SK-N-SH (cell line): ENCODE measurements around the gene CD300H. TPM values are rescaled to one million over a fixed set of nuclear protein-coding genes. Genes with fewer than 3 reads are reported as not detected.

Experiments
- CTCF ChIA-PET: fragments of 300-600, 350-600 bp; formaldehyde crosslinking; extraction: SDS; loops from one replicate; lab custom pipeline; 2021; lab: Yijun Ruan, JAX
- POLR2A ChIA-PET: fragments of 350-600 bp; sonication (Branson Sonifier 250); formaldehyde crosslinking; extraction: SDS; loops from one replicate; lab custom pipeline; 2020; ENCODE audit warnings: antibody characterized with exemption, inconsistent platforms; lab: Yijun Ruan, JAX
- DNase-seq: peaks from one replicate; pipeline ENCODE4 v3.0.0; 2012
- H2AFZ ChIP-seq: fragments of 200-600 bp; sonication (generic); 2 replicates; pipeline ENCODE4 v1.8.1; 2016; ENCODE audit warnings: antibody characterized with exemption, mild to moderate bottlenecking, low read depth
- H3F3A ChIP-seq: fragments of 200-600 bp; sonication (generic); replicated peaks from 2 replicates; pipeline ENCODE3; 2016; ENCODE audit warnings: antibody characterized with exemption, mild to moderate bottlenecking; ENCODE audit not compliant: insufficient read depth
- H3K27ac ChIP-seq, 2 experiments: fragments of 200-500 bp in 1 of 2; fragments of 200-600 bp in 1 of 2; sonication (Bioruptor generic) in 1 of 2; sonication (generic), shearing (Covaris generic) in 1 of 2; 2 replicates each; pipeline versions ENCODE4 v1.5.1 to v1.6.1; 2014 to 2016; ENCODE audit warnings: low read depth in 2 of 2, inconsistent platforms in 1 of 2, low read length in 1 of 2, mild to moderate bottlenecking in 1 of 2, mixed read lengths in 1 of 2
- H3K27me3 ChIP-seq: fragments of 200-600 bp; sonication (generic), shearing (Covaris generic); 2 replicates; pipeline ENCODE4 v1.6.1; 2016; ENCODE audit warnings: mixed run types; ENCODE audit not compliant: insufficient read depth
- H3K36me3 ChIP-seq, 2 experiments: fragments of 200-500 bp in 1 of 2; fragments of 200-600 bp in 1 of 2; sonication (Bioruptor generic) in 1 of 2; sonication (generic) in 1 of 2; replicated peaks in 1 of 2; 2 replicates each; pipeline versions ENCODE3 to v1.5.1; 2014 to 2016; ENCODE audit warnings: low read length in 1 of 2, mild to moderate bottlenecking in 1 of 2; ENCODE audit not compliant: insufficient read depth in 2 of 2, control insufficient read depth in 1 of 2
- H3K4me1 ChIP-seq, 2 experiments: fragments of 200-500 bp in 1 of 2; fragments of 200-600 bp in 1 of 2; sonication (Bioruptor generic) in 1 of 2; sonication (generic), shearing (Covaris generic) in 1 of 2; 2 replicates each; pipeline versions ENCODE4 v1.5.1 to v1.6.1; 2014 to 2016; ENCODE audit warnings: low read depth in 1 of 2, low read length in 1 of 2, mixed run types in 1 of 2; ENCODE audit not compliant: insufficient read depth in 2 of 2, control insufficient read depth in 1 of 2
- H3K4me2 ChIP-seq: fragments of 200-600 bp; sonication (generic), shearing (Covaris generic); 2 replicates; pipeline ENCODE4 v1.6.1; 2017; ENCODE audit warnings: mixed run types
- H3K4me3 ChIP-seq, 2 experiments: fragments of 200-500 bp in 1 of 2; fragments of 200-600 bp in 1 of 2; sonication (Bioruptor generic) in 1 of 2; sonication (generic), shearing (Covaris generic) in 1 of 2; 2 replicates each; pipeline versions ENCODE4 v1.5.1 to v1.8.1; 2014 to 2016; ENCODE audit warnings: low read depth in 2 of 2, inconsistent platforms in 1 of 2, low read length in 1 of 2, mild to moderate bottlenecking in 1 of 2, mixed read lengths in 1 of 2, moderate library complexity in 1 of 2
- H3K79me2 ChIP-seq: fragments of 200-600 bp; sonication (generic); 2 replicates; pipeline ENCODE4 v1.8.1; 2017; ENCODE audit warnings: mild to moderate bottlenecking; ENCODE audit not compliant: insufficient read depth
- H3K9ac ChIP-seq: fragments of 200-600 bp; sonication (generic); 2 replicates; pipeline ENCODE4 v1.6.1; 2017; ENCODE audit warnings: mixed run types
- H3K9me2 ChIP-seq: fragments of 200-600 bp; sonication (generic); 2 replicates; pipeline ENCODE4 v1.6.1; 2017; ENCODE audit warnings: mixed run types
- H3K9me3 ChIP-seq: fragments of 200-600 bp; sonication (generic); 2 replicates; pipeline ENCODE4 v1.6.1; 2017; ENCODE audit warnings: mixed run types, mild to moderate bottlenecking, moderate library complexity
- H4K20me1 ChIP-seq: fragments of 200-600 bp; sonication (generic); 2 replicates; pipeline ENCODE4 v1.6.1; 2017; ENCODE audit warnings: mild to moderate bottlenecking, mixed run types; ENCODE audit not compliant: insufficient read depth
- CHD2 ChIP-seq: fragments of 150-350 bp; IDR thresholded peaks from 2 replicates; pipeline ENCODE4 v1.6.1; 2018; ENCODE audit warnings: low read length; ENCODE audit not compliant: partially characterized antibody
- CTCF ChIP-seq: fragments of 200-600 bp; sonication (generic); IDR thresholded peaks from 2 replicates; pipeline ENCODE4 v1.6.1; 2017; ENCODE audit warnings: antibody characterized with exemption, mild to moderate bottlenecking, moderate library complexity
- ELF1 ChIP-seq: IDR thresholded peaks from 2 replicates; pipeline ENCODE4 v1.4.0; 2012
- EP300 ChIP-seq, 2 experiments: IDR thresholded peaks; 2 replicates each; pipeline versions ENCODE4 v1.4.0 to v1.6.1; 2012; ENCODE audit warnings: borderline replicate concordance in 1 of 2, low read depth in 1 of 2, low read length in 1 of 2
- FOXM1 ChIP-seq: IDR thresholded peaks from 2 replicates; pipeline ENCODE4 v1.4.0; 2012; ENCODE audit warnings: low read depth, mild to moderate bottlenecking
- JUND ChIP-seq: IDR thresholded peaks from 2 replicates; pipeline ENCODE4 v1.4.0; 2012
- MXI1 ChIP-seq: IDR thresholded peaks from 2 replicates; pipeline ENCODE4 v1.6.1; 2012; ENCODE audit warnings: mild to moderate bottlenecking, low read depth, low read length, improper control_type of control experiment
- NRF1 ChIP-seq: IDR thresholded peaks from 2 replicates; pipeline ENCODE4 v1.6.1; 2012; ENCODE audit warnings: low read depth, mild to moderate bottlenecking, low read length
- POLR2AphosphoS5 ChIP-seq: IDR thresholded peaks from 2 replicates; pipeline ENCODE4 v1.6.1; 2012; ENCODE audit warnings: low read depth, low read length
- RAD21 ChIP-seq: IDR thresholded peaks from 2 replicates; pipeline ENCODE4 v1.6.1; 2012; ENCODE audit warnings: mild to moderate bottlenecking, low read length
- RXRA ChIP-seq: IDR thresholded peaks from 2 replicates; pipeline ENCODE4 v1.4.0; 2012; ENCODE audit warnings: low read depth, mild to moderate bottlenecking, borderline replicate concordance
- TAF1 ChIP-seq: IDR thresholded peaks from 2 replicates; pipeline ENCODE4 v1.6.1; 2012; ENCODE audit warnings: low read depth, mild to moderate bottlenecking, low read length, moderate library complexity, borderline replicate concordance
- TCF12 ChIP-seq: IDR thresholded peaks from 2 replicates; pipeline ENCODE4 v1.4.0; 2012
- USF1 ChIP-seq: IDR thresholded peaks from 2 replicates; pipeline ENCODE4 v1.4.0; 2012; ENCODE audit warnings: low read depth, borderline replicate concordance
- WGBS: methylation state at CpG from one replicate; pipeline ENCODE4 v1.1.6; 2017; ENCODE audit warnings: low lambda C conversion rate; 5-methylcytosine and 5-hydroxymethylcytosine counted together
- polyA plus RNA-seq, 3 experiments: library from polyadenylated mRNA; depleted of rRNA; stranded (reverse); fragments of >200 nt; gene quantifications; 2 replicates each; pipeline ENCODE4 v1.2.3, GENCODE V29; 2012
- TF ChIP-seq, protein P1 (sequence below): IDR thresholded peaks from 2 replicates; pipeline ENCODE4 v1.6.1; 2012; ENCODE audit warnings: mild to moderate bottlenecking, low read depth, low read length, moderate library complexity
- TF ChIP-seq, protein P2 (sequence below): IDR thresholded peaks from 2 replicates; pipeline ENCODE4; 2012
- TF ChIP-seq, protein P3 (sequence below): fragments of 150-350 bp; IDR thresholded peaks from 2 replicates; pipeline ENCODE4 v1.6.1; 2016; ENCODE audit warnings: mild to moderate bottlenecking, low read depth, low read length
- TF ChIP-seq, protein P4 (sequence below): IDR thresholded peaks from 2 replicates; pipeline ENCODE4 v1.4.0; 2012; ENCODE audit warnings: low read depth
- TF ChIP-seq, protein P5 (sequence below): IDR thresholded peaks from 2 replicates; pipeline ENCODE4 v1.4.0; 2012; ENCODE audit warnings: low read depth, borderline replicate concordance

Gene CD300H
- polyA plus RNA-seq, 1 of the 3 experiments (the other 2 are of a cell fraction): not detected

GRCh38 chr17:74608511-74608910, 41.2 kb upstream of the CD300H start:
- no peak for DNase-seq
- POLR2A ChIA-PET: no interaction called here
- no peaks in the 10 kb centered on the region for H3K4me1 ChIP-seq
- CTCF ChIA-PET: interaction anchor here (2.0 kb wide), 1 partner anchor 150 kb away, joined by 5 read pairs; no protein-coding TSS in a partner anchor
- H3K9me2 ChIP-seq: no peaks in the 10 kb centered on the region
- H3K9me3 ChIP-seq: no peaks in the 10 kb centered on the region
- H3K27me3 ChIP-seq: no peaks in the 10 kb centered on the region
- H4K20me1 ChIP-seq: no peaks in the 10 kb centered on the region
- H2AFZ ChIP-seq: no peak overlapping the region
- no peaks in the 10 kb centered on the region for H3F3A ChIP-seq
- H3K9ac ChIP-seq: no peak overlapping the region
- no peak overlapping the region for H3K27ac ChIP-seq
- no peak overlapping the region for H3K4me3 ChIP-seq
- H3K79me2 ChIP-seq: no peaks in the 10 kb centered on the region
- H3K4me2 ChIP-seq: no peak overlapping the region
- 75% methylated on average over 3 of the region's 3 CpGs for WGBS
- no peaks in the 10 kb centered on the region for H3K36me3 ChIP-seq
- TF ChIP-seq CHD2 (no peak), RAD21 (no peak), USF1 (no peak), JUND (no peak), TAF1 (no peak), EP300 (IDR thresholded peaks at IDR 0.05; ENCODE audit: borderline replicate concordance in 1 of 2, low read depth in 1 of 2, low read length in 1 of 2) (no peak), ELF1 (no peak), MXI1 (no peak), NRF1 (no peak), TCF12 (no peak), FOXM1 (no peak), POLR2AphosphoS5 (no peak), CTCF (no peak), RXRA (no peak)
- TF ChIP-seq, protein P1, sequence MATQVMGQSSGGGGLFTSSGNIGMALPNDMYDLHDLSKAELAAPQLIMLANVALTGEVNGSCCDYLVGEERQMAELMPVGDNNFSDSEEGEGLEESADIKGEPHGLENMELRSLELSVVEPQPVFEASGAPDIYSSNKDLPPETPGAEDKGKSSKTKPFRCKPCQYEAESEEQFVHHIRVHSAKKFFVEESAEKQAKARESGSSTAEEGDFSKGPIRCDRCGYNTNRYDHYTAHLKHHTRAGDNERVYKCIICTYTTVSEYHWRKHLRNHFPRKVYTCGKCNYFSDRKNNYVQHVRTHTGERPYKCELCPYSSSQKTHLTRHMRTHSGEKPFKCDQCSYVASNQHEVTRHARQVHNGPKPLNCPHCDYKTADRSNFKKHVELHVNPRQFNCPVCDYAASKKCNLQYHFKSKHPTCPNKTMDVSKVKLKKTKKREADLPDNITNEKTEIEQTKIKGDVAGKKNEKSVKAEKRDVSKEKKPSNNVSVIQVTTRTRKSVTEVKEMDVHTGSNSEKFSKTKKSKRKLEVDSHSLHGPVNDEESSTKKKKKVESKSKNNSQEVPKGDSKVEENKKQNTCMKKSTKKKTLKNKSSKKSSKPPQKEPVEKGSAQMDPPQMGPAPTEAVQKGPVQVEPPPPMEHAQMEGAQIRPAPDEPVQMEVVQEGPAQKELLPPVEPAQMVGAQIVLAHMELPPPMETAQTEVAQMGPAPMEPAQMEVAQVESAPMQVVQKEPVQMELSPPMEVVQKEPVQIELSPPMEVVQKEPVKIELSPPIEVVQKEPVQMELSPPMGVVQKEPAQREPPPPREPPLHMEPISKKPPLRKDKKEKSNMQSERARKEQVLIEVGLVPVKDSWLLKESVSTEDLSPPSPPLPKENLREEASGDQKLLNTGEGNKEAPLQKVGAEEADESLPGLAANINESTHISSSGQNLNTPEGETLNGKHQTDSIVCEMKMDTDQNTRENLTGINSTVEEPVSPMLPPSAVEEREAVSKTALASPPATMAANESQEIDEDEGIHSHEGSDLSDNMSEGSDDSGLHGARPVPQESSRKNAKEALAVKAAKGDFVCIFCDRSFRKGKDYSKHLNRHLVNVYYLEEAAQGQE: no peak
- TF ChIP-seq, protein P2, sequence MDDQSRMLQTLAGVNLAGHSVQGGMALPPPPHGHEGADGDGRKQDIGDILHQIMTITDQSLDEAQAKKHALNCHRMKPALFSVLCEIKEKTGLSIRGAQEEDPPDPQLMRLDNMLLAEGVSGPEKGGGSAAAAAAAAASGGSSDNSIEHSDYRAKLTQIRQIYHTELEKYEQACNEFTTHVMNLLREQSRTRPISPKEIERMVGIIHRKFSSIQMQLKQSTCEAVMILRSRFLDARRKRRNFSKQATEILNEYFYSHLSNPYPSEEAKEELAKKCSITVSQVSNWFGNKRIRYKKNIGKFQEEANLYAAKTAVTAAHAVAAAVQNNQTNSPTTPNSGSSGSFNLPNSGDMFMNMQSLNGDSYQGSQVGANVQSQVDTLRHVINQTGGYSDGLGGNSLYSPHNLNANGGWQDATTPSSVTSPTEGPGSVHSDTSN: no peak
- TF ChIP-seq, protein P3, sequence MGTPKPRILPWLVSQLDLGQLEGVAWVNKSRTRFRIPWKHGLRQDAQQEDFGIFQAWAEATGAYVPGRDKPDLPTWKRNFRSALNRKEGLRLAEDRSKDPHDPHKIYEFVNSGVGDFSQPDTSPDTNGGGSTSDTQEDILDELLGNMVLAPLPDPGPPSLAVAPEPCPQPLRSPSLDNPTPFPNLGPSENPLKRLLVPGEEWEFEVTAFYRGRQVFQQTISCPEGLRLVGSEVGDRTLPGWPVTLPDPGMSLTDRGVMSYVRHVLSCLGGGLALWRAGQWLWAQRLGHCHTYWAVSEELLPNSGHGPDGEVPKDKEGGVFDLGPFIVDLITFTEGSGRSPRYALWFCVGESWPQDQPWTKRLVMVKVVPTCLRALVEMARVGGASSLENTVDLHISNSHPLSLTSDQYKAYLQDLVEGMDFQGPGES: no peak
- TF ChIP-seq, protein P4, sequence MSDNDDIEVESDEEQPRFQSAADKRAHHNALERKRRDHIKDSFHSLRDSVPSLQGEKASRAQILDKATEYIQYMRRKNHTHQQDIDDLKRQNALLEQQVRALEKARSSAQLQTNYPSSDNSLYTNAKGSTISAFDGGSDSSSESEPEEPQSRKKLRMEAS: no peak
- TF ChIP-seq, protein P5, sequence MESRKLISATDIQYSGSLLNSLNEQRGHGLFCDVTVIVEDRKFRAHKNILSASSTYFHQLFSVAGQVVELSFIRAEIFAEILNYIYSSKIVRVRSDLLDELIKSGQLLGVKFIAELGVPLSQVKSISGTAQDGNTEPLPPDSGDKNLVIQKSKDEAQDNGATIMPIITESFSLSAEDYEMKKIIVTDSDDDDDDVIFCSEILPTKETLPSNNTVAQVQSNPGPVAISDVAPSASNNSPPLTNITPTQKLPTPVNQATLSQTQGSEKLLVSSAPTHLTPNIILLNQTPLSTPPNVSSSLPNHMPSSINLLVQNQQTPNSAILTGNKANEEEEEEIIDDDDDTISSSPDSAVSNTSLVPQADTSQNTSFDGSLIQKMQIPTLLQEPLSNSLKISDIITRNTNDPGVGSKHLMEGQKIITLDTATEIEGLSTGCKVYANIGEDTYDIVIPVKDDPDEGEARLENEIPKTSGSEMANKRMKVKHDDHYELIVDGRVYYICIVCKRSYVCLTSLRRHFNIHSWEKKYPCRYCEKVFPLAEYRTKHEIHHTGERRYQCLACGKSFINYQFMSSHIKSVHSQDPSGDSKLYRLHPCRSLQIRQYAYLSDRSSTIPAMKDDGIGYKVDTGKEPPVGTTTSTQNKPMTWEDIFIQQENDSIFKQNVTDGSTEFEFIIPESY: no peak
